Heart left ventricle (tissue), 13 donors: ENCODE data around the gene EYA4.

Source experiments
- CTCF ChIP-seq, 12 donors: fragments of 200-600 bp; sonication (generic) in 4 of 12; IDR thresholded peaks; one replicate each; pipeline versions ENCODE4 v1.5.0 to v1.8.0; 2018 to 2022; ENCODE audit warnings: antibody characterized with exemption in 12 of 12, mild to moderate bottlenecking in 5 of 12
- POLR2A ChIP-seq, 2 donors: fragments of 450-650 bp; IDR thresholded peaks; one replicate each; pipeline ENCODE4 v1.6.1; 2017; ENCODE audit warnings: antibody characterized with exemption in 2 of 2, mild to moderate bottlenecking in 2 of 2, moderate library complexity in 2 of 2
- donor health status: ischemic (EF 13 %, LVEDD 7.1; RV severe dilation, severe dysfunction).
- donor health status: DM: no; HTN: yes; CAD: no.
- donor health status: DM: no; HTN: no; CAD: no.
- donor health status: ischemic (EF 25% LVEDD 6.9; RV normal size, moderate dysfunction).
- donor health status: ischemic (EF 25% LVEDD 5.7; RV mildly dilated, moderate dysfunction).
- donor health status: ischemic (EF 35%, LVEDD 5.7; RV mildly dilated, moderate dysfunction).
- donor health status: nonischemic (EF 11% LVEDD 7.7; RV severe dilation, severe dysfunction).
- donor health status: DM: yes; HTN: yes; CAD: no.
- donor health status: PGD.
- donor health status: ischemic (EF 29% LVEDD 5.4; RV normal size, mild dysfunction).
- donor health status: nonischemic (EF 23%, LVEDD 6.1; RV moderate dilation, normal function).

- TF ChIP-seq CTCF (IDR thresholded peaks at IDR 0.05) (no peak), POLR2A (IDR thresholded peaks at IDR 0.05) (no peak)
Observed at GRCh38 chr6:133205304-133205703, 35.9 kb upstream of the EYA4 start.
